Measurements from ENCODE around the gene FOXF1. TPM values are rescaled to one million over a fixed set of nuclear protein-coding genes. Genes with fewer than 3 reads are reported as not detected.

The FOXF1 gene
- polyA plus RNA-seq, 2 of the 4 experiments (the other 2 are of a cell fraction), result not detected

- no peak overlapping the region for H3K4me3 ChIP-seq
- no peak for FAIRE-seq
Observed at GRCh38 chr16:86465434-86465833, 44.9 kb upstream of the FOXF1 start.

GRCh38 chr16:86466696-86467406, 43.5 kb upstream of the FOXF1 start:
- ATAC-seq, result no peak
- no peak overlapping the region for H3K4me2 ChIP-seq
- FAIRE-seq, result no peak
- H3K4me1 ChIP-seq, result no peaks in the 10 kb centered on the region
- ChIA-PET CTCF (no interaction called here), POLR2A (no interaction called here)
- no peak overlapping the region for H3K4me3 ChIP-seq
- peaks cover 5% of the 10 kb centered on the region; the same call in 2 of the 3 replicates for H3K9me3 ChIP-seq
- no peak overlapping the region for H3K27ac ChIP-seq
- DNase-seq (ENCODE audit: low read depth in 1 of 2, low spot score in 1 of 2), result no peak
- WGBS (ENCODE audit: missing lambda C conversion rate), result 52% methylated on average over 28 of the region's 29 CpGs
- TF ChIP-seq JUN (IDR thresholded peaks at IDR 0.05) (no peak), EP300 (IDR thresholded peaks at IDR 0.05) (no peak), BHLHE40 (IDR thresholded peaks at IDR 0.05; ENCODE audit: low read depth, low read length) (no peak), MAFK (IDR thresholded peaks at IDR 0.05; ENCODE audit: partially characterized antibody) (no peak)

More at GRCh38 chr16:86465434-86465833, 44.9 kb upstream of the FOXF1 start:
- H3K4me2 ChIP-seq, result no peak overlapping the region
- DNase-seq (ENCODE audit: low read depth in 1 of 2, low spot score in 1 of 2), result no peak
- no peak for ATAC-seq
- CTCF ChIA-PET, result no interaction called here
- H3K9me3 ChIP-seq, result peaks cover 18% of the 10 kb centered on the region
- POLR2A ChIA-PET, result no interaction called here
- H3K4me1 ChIP-seq, result no peaks in the 10 kb centered on the region
- TF ChIP-seq HOXA7 (CRISPR knock-in tag; IDR thresholded peaks at IDR 0.05), result no peak
- no peak for TF ChIP-seq TFCP2L1 (CRISPR knock-in tag; IDR thresholded peaks at IDR 0.05)
- TF ChIP-seq, protein P1, sequence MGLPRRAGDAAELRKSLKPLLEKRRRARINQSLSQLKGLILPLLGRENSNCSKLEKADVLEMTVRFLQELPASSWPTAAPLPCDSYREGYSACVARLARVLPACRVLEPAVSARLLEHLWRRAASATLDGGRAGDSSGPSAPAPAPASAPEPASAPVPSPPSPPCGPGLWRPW (IDR thresholded peaks at IDR 0.05), result no peak
- no peak for TF ChIP-seq JUN (IDR thresholded peaks at IDR 0.05)
- H3K27ac ChIP-seq, result no peak overlapping the region
- 0% methylated on average over 2 of the region's 2 CpGs for WGBS (ENCODE audit: missing lambda C conversion rate)

DNA sequence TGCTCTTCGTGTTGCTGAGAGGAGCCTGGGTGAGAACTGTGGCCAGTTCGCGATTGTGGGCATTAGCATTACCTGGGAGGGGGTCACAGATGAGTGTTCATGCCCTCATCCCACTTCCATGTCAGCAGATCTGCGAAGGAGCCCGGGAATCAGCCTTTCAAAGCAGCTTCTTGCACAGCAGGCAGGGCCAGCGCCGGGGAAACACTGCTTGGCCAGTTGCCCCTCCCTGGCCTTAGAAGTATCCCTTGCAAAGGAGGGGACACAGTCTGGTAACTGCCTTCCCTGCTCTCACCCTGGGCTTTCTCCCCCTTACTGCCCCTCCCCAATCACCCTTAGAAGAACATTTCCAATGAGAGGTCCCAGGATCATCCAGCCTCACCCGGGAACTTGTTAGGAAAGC, 42.8 kb upstream of the FOXF1 start:
- Histone ChIP-seq H3K4me1 (no peaks in the 10 kb centered on the region), H3K4me3 (no peak overlapping the region), H3K4me2 (no peak overlapping the region), H3K9me3 (peaks cover 10% of the 10 kb centered on the region), H3K27ac (no peak overlapping the region)
- no peak for TF ChIP-seq FOSL2 (IDR thresholded peaks at IDR 0.05)
- TF ChIP-seq FOSL2 (CRISPR knock-in tag; IDR thresholded peaks at IDR 0.05), result no peak
- TF ChIP-seq, protein P2, sequence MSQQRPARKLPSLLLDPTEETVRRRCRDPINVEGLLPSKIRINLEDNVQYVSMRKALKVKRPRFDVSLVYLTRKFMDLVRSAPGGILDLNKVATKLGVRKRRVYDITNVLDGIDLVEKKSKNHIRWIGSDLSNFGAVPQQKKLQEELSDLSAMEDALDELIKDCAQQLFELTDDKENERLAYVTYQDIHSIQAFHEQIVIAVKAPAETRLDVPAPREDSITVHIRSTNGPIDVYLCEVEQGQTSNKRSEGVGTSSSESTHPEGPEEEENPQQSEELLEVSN (IDR thresholded peaks at IDR 0.05; ENCODE audit: borderline replicate concordance, low read depth), result no peak
- TF ChIP-seq RNF2 (IDR thresholded peaks at IDR 0.05; ENCODE audit: borderline replicate concordance, low read depth), result no peak
- no peak for TF ChIP-seq HDAC2 (IDR thresholded peaks at IDR 0.05)
- TF ChIP-seq ESRRA (IDR thresholded peaks at IDR 0.05; ENCODE audit: borderline replicate concordance, low read length), result no peak
- TF ChIP-seq, protein P3, sequence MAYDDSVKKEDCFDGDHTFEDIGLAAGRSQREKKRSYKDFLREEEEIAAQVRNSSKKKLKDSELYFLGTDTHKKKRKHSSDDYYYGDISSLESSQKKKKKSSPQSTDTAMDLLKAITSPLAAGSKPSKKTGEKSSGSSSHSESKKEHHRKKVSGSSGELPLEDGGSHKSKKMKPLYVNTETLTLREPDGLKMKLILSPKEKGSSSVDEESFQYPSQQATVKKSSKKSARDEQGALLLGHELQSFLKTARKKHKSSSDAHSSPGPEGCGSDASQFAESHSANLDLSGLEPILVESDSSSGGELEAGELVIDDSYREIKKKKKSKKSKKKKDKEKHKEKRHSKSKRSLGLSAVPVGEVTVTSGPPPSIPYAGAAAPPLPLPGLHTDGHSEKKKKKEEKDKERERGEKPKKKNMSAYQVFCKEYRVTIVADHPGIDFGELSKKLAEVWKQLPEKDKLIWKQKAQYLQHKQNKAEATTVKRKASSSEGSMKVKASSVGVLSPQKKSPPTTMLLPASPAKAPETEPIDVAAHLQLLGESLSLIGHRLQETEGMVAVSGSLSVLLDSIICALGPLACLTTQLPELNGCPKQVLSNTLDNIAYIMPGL (CRISPR knock-in tag; IDR thresholded peaks at IDR 0.05; ENCODE audit: borderline replicate concordance), result no peak
- TF ChIP-seq, protein P4, sequence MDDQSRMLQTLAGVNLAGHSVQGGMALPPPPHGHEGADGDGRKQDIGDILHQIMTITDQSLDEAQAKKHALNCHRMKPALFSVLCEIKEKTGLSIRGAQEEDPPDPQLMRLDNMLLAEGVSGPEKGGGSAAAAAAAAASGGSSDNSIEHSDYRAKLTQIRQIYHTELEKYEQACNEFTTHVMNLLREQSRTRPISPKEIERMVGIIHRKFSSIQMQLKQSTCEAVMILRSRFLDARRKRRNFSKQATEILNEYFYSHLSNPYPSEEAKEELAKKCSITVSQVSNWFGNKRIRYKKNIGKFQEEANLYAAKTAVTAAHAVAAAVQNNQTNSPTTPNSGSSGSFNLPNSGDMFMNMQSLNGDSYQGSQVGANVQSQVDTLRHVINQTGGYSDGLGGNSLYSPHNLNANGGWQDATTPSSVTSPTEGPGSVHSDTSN (IDR thresholded peaks at IDR 0.05), result no peak
- TF ChIP-seq, protein P5, sequence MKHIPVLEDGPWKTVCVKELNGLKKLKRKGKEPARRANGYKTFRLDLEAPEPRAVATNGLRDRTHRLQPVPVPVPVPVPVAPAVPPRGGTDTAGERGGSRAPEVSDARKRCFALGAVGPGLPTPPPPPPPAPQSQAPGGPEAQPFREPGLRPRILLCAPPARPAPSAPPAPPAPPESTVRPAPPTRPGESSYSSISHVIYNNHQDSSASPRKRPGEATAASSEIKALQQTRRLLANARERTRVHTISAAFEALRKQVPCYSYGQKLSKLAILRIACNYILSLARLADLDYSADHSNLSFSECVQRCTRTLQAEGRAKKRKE (CRISPR knock-in tag; IDR thresholded peaks at IDR 0.05; ENCODE audit: low read depth), result no peak
- TF ChIP-seq SMC3 (IDR thresholded peaks at IDR 0.05), result no peak
- no peak for TF ChIP-seq JUNB (IDR thresholded peaks at IDR 0.05)
- no peak for TF ChIP-seq BHLHE40 (IDR thresholded peaks at IDR 0.05; ENCODE audit: low read depth, low read length)
- TF ChIP-seq CEBPB (IDR thresholded peaks at IDR 0.05), result no peak
- no peak for TF ChIP-seq KDM5A (IDR thresholded peaks at IDR 0.05)
- TF ChIP-seq ZNF302 (CRISPR knock-in tag; IDR thresholded peaks at IDR 0.05), result no peak
- TF ChIP-seq HOXB13 (CRISPR knock-in tag; IDR thresholded peaks at IDR 0.05; ENCODE audit: low read depth), result no peak
- TF ChIP-seq RCOR1 (IDR thresholded peaks at IDR 0.05; ENCODE audit: low read depth, low read length), result no peak
- TF ChIP-seq MAFK (IDR thresholded peaks at IDR 0.05; ENCODE audit: partially characterized antibody), result no peak
- TF ChIP-seq TFCP2L1 (CRISPR knock-in tag; IDR thresholded peaks at IDR 0.05), result no peak
- POLR2A ChIA-PET, result no interaction called here
- WGBS (ENCODE audit: missing lambda C conversion rate), result 32% methylated on average over 7 of the region's 8 CpGs
- FAIRE-seq, result no peak
- ATAC-seq, result no peak
- CTCF ChIA-PET, result no interaction called here
- DNase-seq (ENCODE audit: low read depth in 1 of 2, low spot score in 1 of 2), result no peak
